HepG2 (cell line): ENCODE results near the gene THRAP3. TPM values are rescaled to one million over a fixed set of nuclear protein-coding genes. Genes with fewer than 3 reads are reported as not detected.

Experiments
- FLYWCH1 ChIP-seq: sonication (generic); formaldehyde crosslinking; IDR thresholded peaks from 2 replicates; pipeline ENCODE4 v1.8.1; 2023; ENCODE audit warnings: mild to moderate bottlenecking, missing genetic modification reagents
- FOSL1 ChIP-seq: sonication (generic); formaldehyde crosslinking; IDR thresholded peaks from 2 replicates; pipeline ENCODE4 v1.9.0; 2021; ENCODE audit warnings: missing genetic modification reagents, borderline replicate concordance
- MNT ChIP-seq: fragments of 450-650 bp; IDR thresholded peaks from 2 replicates; pipeline ENCODE4 v1.6.1; 2016
- NCOA1 ChIP-seq: sonication (generic); formaldehyde crosslinking; IDR thresholded peaks from 2 replicates; pipeline ENCODE4 v1.9.0; 2021; ENCODE audit warnings: missing genetic modification reagents
- PCBP2 ChIP-seq: fragments of 200-400 bp; formaldehyde crosslinking; optimal IDR thresholded peaks from 2 replicates; pipeline ENCODE3; 2018; ENCODE audit warnings: low read length, low read depth; ENCODE audit not compliant: poor library complexity, severe bottlenecking
- SMC3 ChIP-seq: IDR thresholded peaks from 2 replicates; pipeline ENCODE4 v1.6.1; 2011; ENCODE audit warnings: low read length, improper control_type of control experiment
- SPEN ChIP-seq: sonication (generic); formaldehyde crosslinking; IDR thresholded peaks from 2 replicates; pipeline ENCODE4 v1.5.1; 2020; ENCODE audit warnings: low read depth, mild to moderate bottlenecking, missing genetic modification reagents
- TAF1 ChIP-seq: sonication (generic); formaldehyde crosslinking; IDR thresholded peaks from 2 replicates; pipeline ENCODE4 v1.4.0; 2020; ENCODE audit warnings: missing genetic modification reagents
- XBP1 ChIP-seq: sonication (generic); formaldehyde crosslinking; IDR thresholded peaks from 2 replicates; pipeline ENCODE4 v1.5.0; 2020; ENCODE audit warnings: missing genetic modification reagents
- ZNF205 ChIP-seq: IDR thresholded peaks from 2 replicates; pipeline ENCODE4 v1.6.1; 2018; ENCODE audit warnings: missing biosample characterization, missing genetic modification reagents
- ZNF350 ChIP-seq: sonication (generic); formaldehyde crosslinking; IDR thresholded peaks from 2 replicates; pipeline ENCODE4 v1.4.0; 2020; ENCODE audit warnings: mild to moderate bottlenecking, low read depth, missing genetic modification reagents, borderline replicate concordance
- ZNF383 ChIP-seq: sonication (generic); formaldehyde crosslinking; IDR thresholded peaks from 2 replicates; pipeline ENCODE4 v1.4.0; 2020; ENCODE audit warnings: missing genetic modification reagents, mild to moderate bottlenecking, borderline replicate concordance
- ZNF672 ChIP-seq: sonication (generic); formaldehyde crosslinking; IDR thresholded peaks from 2 replicates; pipeline ENCODE4 v1.8.1; 2022; ENCODE audit warnings: missing genetic modification reagents
- ZNF777 ChIP-seq: sonication (generic); formaldehyde crosslinking; IDR thresholded peaks from 2 replicates; pipeline ENCODE4 v1.4.0; 2020; ENCODE audit warnings: missing genetic modification reagents
- ZSCAN31 ChIP-seq: sonication (generic); formaldehyde crosslinking; IDR thresholded peaks from 2 replicates; pipeline ENCODE4 v1.5.0; 2020; ENCODE audit warnings: low read depth, mild to moderate bottlenecking, missing genetic modification reagents
- polyA plus RNA-seq, 8 experiments: library from polyadenylated mRNA; depleted of rRNA in 3 of 8; stranded (reverse) in 7 of 8; unstranded in 1 of 8; fragments of >200 nt; fragmentation: Illumina TruSeq in 4 of 8; extraction: Trizol in 4 of 8; gene quantifications; 2 replicates each; pipeline versions ENCODE4 v1.2.1 to v1.2.3, GENCODE V29; 2011 to 2016; ENCODE audit warnings: low read depth in 4 of 8, missing spikeins in 1 of 8, mixed read lengths in 1 of 8; ENCODE audit not compliant: insufficient read depth in 1 of 8
- total RNA-seq, 5 experiments: library from RNA; depleted of rRNA; stranded (reverse); fragments of >200 nt; fragmentation: Illumina TruSeq; extraction: Trizol; gene quantifications; 2 replicates each; pipeline ENCODE4 v1.2.3, GENCODE V29; 2016; ENCODE audit warnings: low read depth in 1 of 5
- TF ChIP-seq, protein P1 (sequence below): sonication (generic); formaldehyde crosslinking; IDR thresholded peaks from 2 replicates; pipeline ENCODE4 v1.5.1; 2020; ENCODE audit warnings: mild to moderate bottlenecking, missing genetic modification reagents, borderline replicate concordance
- TF ChIP-seq, protein P2 (sequence below): sonication (generic); formaldehyde crosslinking; IDR thresholded peaks from 2 replicates; pipeline ENCODE4 v1.4.0; 2020; ENCODE audit warnings: missing genetic modification reagents
- TF ChIP-seq, protein P3 (sequence below): IDR thresholded peaks from 2 replicates; pipeline ENCODE4 v1.6.1; 2016; ENCODE audit warnings: low read depth

The THRAP3 gene
- total and polyA plus RNA-seq, 2 of the 13 experiments (the other 11 are each of a cell fraction or from before 2014, with no cell fraction given) = 45.0 to 92.6 TPM

DNA sequence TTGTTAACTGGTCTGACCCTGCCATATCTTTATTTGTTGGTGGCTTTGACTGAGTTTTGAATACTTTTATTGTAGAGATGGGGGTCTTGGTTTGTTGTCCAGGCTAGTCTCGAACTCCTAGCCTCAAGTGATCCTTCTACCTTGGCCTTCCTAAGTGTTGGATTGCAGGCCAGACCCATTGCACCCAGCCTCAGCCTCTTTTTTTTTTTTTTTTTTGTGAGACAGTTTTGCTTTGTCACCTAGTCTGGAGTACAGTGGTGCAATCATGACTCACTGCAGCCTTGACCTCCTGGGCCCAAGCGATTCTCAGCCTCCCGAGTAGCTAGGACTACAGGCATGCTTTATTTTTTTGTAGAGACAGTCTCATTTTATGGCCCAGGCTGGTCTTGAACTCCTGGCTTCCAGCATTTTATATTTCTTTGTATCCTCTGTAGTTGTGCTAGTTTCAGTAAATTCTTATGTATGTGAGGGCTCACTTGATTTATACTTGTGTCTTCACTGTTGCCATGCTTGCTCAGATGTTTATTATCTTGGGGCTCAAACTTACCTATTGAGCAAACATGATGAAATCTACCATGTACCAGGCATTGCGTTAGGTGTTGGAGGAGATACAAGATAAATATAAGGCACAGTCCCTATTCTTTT is 24.1 kb downstream of the THRAP3 start (continued):
- no peak for TF ChIP-seq ZNF383
- TF ChIP-seq, protein P1, sequence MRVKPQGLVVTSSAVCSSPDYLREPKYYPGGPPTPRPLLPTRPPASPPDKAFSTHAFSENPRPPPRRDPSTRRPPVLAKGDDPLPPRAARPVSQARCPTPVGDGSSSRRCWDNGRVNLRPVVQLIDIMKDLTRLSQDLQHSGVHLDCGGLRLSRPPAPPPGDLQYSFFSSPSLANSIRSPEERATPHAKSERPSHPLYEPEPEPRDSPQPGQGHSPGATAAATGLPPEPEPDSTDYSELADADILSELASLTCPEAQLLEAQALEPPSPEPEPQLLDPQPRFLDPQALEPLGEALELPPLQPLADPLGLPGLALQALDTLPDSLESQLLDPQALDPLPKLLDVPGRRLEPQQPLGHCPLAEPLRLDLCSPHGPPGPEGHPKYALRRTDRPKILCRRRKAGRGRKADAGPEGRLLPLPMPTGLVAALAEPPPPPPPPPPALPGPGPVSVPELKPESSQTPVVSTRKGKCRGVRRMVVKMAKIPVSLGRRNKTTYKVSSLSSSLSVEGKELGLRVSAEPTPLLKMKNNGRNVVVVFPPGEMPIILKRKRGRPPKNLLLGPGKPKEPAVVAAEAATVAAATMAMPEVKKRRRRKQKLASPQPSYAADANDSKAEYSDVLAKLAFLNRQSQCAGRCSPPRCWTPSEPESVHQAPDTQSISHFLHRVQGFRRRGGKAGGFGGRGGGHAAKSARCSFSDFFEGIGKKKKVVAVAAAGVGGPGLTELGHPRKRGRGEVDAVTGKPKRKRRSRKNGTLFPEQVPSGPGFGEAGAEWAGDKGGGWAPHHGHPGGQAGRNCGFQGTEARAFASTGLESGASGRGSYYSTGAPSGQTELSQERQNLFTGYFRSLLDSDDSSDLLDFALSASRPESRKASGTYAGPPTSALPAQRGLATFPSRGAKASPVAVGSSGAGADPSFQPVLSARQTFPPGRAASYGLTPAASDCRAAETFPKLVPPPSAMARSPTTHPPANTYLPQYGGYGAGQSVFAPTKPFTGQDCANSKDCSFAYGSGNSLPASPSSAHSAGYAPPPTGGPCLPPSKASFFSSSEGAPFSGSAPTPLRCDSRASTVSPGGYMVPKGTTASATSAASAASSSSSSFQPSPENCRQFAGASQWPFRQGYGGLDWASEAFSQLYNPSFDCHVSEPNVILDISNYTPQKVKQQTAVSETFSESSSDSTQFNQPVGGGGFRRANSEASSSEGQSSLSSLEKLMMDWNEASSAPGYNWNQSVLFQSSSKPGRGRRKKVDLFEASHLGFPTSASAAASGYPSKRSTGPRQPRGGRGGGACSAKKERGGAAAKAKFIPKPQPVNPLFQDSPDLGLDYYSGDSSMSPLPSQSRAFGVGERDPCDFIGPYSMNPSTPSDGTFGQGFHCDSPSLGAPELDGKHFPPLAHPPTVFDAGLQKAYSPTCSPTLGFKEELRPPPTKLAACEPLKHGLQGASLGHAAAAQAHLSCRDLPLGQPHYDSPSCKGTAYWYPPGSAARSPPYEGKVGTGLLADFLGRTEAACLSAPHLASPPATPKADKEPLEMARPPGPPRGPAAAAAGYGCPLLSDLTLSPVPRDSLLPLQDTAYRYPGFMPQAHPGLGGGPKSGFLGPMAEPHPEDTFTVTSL (CRISPR knock-in tag) = peak; percentile 81; the same call in 1 of the 2 replicates
- no peak for TF ChIP-seq ZSCAN31 (CRISPR knock-in tag)
- TF ChIP-seq ZNF350 (CRISPR knock-in tag) = 0 out of 2 replicates have a peak, but pooled peaks have one; percentile 32
- TF ChIP-seq SPEN (CRISPR knock-in tag) = no peak
- TF ChIP-seq ZNF205 (CRISPR knock-in tag) = peak; percentile 50; the same call in 1 of the 2 replicates
- no peak for TF ChIP-seq TAF1 (CRISPR knock-in tag)
- no peak for TF ChIP-seq FLYWCH1 (CRISPR knock-in tag)
- TF ChIP-seq FOSL1 (CRISPR knock-in tag) = peak; percentile 97
- TF ChIP-seq NCOA1 (CRISPR knock-in tag) = no peak
- TF ChIP-seq PCBP2 = no peak
- TF ChIP-seq, protein P2, sequence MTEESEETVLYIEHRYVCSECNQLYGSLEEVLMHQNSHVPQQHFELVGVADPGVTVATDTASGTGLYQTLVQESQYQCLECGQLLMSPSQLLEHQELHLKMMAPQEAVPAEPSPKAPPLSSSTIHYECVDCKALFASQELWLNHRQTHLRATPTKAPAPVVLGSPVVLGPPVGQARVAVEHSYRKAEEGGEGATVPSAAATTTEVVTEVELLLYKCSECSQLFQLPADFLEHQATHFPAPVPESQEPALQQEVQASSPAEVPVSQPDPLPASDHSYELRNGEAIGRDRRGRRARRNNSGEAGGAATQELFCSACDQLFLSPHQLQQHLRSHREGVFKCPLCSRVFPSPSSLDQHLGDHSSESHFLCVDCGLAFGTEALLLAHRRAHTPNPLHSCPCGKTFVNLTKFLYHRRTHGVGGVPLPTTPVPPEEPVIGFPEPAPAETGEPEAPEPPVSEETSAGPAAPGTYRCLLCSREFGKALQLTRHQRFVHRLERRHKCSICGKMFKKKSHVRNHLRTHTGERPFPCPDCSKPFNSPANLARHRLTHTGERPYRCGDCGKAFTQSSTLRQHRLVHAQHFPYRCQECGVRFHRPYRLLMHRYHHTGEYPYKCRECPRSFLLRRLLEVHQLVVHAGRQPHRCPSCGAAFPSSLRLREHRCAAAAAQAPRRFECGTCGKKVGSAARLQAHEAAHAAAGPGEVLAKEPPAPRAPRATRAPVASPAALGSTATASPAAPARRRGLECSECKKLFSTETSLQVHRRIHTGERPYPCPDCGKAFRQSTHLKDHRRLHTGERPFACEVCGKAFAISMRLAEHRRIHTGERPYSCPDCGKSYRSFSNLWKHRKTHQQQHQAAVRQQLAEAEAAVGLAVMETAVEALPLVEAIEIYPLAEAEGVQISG = peak; percentile 63
- TF ChIP-seq MNT = no peak
- no peak for TF ChIP-seq ZNF672 (CRISPR knock-in tag)
- TF ChIP-seq ZNF777 (CRISPR knock-in tag) = no peak
- TF ChIP-seq SMC3 = 0 out of 2 replicates have a peak, but pooled peaks have one; percentile 23
- no peak for TF ChIP-seq XBP1 (CRISPR knock-in tag)
- TF ChIP-seq, protein P3, sequence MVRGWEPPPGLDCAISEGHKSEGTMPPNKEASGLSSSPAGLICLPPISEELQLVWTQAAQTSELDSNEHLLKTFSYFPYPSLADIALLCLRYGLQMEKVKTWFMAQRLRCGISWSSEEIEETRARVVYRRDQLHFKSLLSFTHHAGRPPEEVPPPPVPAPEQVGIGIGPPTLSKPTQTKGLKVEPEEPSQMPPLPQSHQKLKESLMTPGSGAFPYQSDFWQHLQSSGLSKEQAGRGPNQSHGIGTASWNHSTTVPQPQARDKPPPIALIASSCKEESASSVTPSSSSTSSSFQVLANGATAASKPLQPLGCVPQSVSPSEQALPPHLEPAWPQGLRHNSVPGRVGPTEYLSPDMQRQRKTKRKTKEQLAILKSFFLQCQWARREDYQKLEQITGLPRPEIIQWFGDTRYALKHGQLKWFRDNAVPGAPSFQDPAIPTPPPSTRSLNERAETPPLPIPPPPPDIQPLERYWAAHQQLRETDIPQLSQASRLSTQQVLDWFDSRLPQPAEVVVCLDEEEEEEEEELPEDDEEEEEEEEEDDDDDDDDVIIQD (CRISPR knock-in tag) = no peak
